Measurements from ENCODE around the gene SLC35G3.
"Not testable (repeated sequence)": the region's sequence is repeated elsewhere in the genome, so short reads cannot be mapped to it uniquely, and the experiment has no call there.

The SLC35G3 gene

DNA sequence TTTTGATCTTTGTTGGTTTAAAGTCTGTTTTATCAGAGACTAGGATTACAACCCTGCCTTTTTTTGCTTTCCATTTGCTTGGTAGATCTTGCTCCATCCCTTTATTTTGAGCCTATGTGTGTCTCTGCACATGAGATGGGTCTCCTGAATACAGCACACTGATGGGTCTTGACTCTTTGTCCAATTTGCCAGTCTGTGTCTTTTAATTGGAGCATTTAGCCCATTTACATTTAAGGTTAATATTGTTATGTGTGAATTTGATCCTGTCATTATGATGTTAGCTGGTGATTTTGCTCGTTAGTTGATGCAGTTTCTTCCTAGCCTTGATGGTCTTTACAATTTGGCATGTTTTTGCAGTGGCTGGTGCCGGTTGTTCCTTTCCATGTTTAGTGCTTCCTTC is 8.4 kb upstream of the SLC35G3 start:
- DNase-seq, result not testable (repeated sequence)

DNA sequence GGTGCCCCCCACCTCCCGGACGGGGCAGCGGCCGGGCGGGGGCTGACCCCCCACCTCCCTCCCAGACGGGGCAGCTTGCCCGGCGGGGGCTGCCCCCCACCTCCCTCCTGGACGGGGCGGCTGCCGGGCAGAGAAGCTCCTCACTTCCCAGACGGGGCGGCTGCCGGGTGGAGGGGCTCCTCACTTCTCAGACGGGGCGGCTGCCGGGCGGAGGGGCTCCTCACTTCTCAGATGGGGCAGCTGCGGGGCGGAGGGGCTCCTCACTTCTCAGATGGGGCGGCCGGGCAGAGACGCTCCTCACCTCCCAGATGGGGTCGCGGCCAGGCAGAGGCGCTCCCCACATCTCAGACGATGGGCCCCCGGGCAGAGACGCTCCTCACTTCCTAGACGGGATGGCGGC is 869 bp upstream of the SLC35G3 start:
- not testable (repeated sequence) for DNase-seq

DNA sequence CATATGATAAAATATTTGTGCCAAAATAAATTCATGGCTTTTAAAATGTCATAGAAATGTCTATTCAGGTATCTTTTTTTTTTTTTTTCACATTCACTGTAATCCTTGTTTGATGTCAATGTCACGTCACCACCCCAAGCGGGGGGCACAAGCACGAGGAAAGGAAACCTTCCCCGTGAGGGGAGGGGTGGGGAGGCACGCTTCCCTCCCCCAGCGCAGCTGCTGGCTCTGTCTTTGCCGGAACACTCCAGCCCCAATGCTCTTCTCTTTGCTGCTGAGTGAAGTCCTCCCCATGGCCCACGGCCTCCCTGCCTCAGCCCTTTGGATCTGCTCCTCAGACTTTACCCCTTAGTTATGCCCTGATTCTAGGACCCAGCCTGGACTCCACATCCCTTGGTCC is 1.5 kb downstream of the SLC35G3 start:
- DNase-seq, result no peak

DNA sequence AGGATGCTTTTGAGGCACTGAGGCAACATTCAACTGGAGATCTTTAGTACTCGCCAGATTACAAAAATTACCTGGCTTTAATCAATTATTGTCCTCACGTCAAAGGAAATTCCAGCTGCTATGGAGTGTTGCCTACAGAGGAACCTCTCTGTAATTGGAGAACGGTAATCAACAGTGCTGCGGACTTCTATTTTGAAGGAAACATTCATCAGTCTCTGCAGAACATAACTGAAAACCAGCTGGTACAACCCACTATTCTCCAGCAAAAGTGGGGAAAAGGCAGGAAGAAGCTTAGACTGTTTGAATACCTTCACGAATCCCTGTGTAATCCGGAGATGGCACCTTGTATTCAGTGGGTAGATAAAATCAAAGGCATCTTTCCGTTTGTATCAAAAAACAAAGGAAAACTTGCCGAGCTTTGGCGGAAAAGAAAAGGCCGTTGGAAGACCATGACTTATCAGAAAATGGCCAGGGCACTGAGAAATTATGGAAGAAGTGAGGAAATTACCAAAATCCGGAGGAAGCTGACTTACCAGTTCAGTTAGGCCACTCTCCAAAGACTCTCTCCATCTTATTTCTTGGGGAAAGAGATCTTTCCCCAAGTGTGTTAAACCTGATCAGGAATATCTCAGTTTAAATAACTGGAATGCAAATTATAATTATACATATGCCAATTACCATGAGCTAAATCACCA is 3.0 kb downstream of the SLC35G3 start:
- no peak for DNase-seq

DNA sequence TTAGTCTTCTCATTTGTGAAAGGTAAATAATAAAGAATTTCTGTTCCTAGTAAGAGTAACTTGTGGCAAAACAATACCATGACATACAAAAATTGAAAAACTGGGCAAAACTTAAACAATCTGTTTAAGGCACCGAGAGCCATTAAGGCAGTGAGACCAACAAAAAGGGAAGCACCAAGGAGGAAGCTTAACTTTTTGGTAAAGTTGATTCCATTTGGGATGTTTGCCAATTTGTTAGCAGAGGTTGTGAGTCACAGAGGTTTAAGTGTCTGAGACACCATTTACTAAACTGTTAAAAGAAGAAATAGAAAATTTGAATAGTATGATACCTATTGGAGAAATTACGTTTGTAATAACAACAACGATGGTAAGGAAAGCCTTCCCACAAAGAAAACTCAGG is 4.9 kb downstream of the SLC35G3 start:
- peak; percentile 84 to 92 for DNase-seq

DNA sequence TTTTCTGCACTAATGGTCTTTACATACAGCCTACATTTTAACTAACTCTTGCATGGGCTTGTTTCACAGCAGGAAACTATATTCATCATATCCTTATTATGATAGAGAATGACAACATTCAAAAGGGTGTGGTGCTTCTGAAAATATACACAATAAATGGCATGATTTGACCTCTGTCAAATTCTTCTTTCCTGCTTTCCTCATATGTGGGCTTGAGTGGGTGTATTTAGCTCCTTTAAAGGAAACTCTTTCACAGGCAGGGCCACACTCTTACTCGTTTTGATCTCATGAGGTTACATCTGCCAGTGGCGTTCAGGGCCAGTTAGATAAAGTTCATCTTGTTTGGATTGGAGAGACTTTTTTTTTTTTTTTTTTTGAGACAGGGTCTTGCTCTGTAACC is 6.1 kb downstream of the SLC35G3 start:
- peak; percentile 86 to 95 for DNase-seq

GRCh38 chr17:35187481-35187880 is 6.7 kb downstream of the SLC35G3 start:
- no peak for DNase-seq

- DNase-seq, result peak; percentile 77 to 90
Observed at GRCh38 chr17:35185849-35186248, 8.3 kb downstream of the SLC35G3 start.

DNA sequence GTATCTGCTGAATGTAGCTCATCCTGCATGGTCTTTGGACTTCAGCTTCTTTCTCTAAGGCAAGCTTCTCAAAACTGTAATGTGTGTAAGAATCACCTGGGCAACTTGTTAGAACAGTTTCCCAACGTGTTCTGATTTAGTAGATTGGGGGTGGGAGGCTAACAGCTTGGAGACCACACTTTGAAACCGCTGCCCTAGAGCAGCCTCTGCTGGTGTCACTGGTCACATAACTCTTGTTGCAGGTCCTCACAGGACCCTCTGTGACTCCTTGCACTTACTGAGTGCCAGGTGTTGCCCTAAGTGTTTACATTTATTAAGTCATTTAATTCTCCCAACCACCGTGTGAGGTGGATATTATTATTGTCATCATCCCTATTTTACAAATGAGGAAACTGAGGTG is 9.9 kb downstream of the SLC35G3 start:
- DNase-seq, result no peak

DNA sequence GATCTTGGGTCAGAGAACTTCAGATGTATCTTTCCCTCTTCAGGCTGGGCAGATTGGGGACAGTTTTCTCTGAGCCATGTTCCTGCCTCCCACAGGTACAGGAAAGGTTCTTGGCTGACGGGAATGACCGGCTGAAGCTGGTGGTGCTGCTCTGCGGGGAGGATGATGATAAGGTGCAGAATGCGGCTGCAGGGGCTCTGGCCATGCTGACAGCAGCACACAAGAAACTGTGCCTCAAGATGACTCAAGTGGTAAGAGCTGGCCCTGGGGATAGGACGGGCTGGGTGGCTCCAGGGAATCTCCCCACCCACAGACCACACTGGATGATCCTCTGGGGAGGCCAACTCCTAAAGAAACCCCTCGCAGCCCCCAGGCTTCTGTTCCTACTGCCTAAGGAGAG is 10.9 kb downstream of the SLC35G3 start:
- DNase-seq, result peak in 1 of 2 donors; percentile 18

DNA sequence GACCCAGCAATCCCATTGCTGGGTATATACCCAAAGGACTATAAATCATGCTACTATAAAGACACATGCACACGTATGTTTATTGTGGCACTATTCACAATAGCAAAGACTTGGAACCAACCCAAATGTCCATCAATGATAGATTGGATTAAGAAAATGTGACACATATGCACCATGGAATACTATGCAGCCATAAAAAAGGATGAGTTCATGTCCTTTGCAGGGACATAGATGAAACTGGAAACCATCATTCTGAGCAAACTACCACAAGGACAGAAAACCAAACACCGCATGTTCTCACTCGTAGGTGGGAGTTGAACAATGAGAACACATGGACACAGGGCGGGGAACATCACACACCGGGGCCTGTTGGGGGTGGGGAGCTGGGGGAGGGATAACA is 14.8 kb downstream of the SLC35G3 start:
- DNase-seq, result not testable (repeated sequence)

DNA sequence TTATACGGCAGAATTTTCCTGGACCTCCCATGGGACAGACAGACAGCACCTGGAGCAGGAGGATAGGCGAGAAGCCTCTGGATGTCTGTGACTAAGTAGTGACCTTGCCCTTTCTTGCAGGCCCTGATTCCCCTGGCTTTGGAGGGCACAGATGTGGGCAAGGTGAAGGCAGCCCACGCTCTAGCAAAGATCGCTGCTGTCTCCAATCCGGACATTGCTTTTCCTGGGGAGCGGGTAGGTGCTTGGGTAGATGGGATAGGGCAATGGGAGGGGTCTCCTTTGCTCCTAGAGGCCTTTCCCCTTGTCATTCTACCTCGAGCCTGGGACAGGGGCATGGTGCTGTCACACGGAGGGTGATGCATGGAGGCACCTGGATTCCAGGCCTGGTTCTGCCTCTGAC is 17.3 kb downstream of the SLC35G3 start:
- no peak for DNase-seq

DNA sequence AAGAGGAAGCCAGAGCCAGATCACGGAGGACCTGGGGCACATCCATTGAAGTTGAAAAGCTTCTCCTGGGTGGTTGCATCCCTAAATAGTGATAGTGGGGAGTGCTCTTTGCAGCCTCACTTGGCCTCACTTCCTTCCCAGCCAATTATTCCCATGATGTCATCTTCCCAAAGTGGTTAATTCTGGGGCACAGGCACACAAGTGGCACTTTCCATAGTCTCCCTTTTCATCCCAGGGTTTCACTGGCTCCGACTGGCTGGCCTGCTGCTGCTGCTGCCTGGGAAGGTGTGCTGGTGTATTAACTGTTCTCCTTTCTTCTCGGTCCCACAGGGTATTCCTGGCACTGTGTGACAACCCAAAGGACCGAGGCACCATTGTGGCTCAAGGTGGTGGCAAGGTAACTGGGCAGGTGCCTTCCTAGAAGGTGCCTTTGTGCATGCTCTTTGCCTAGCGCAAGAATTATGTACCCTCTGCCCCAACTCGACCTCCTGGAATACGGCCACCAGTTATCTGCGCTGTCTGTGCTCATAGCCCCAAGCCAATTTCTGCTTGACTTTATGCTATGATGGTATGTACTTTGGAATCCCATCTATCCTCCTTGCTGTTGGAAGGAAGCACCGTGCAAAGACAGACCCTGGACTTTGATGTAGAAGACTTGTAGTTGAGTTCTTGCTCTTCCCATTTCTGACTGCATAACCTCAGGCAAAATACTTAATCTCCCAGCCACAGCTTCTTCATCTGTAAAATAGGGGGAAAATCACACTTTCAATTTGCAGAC is 18.4 kb downstream of the SLC35G3 start:
- no peak for DNase-seq

GRCh38 chr17:35174835-35175334 is 19.3 kb downstream of the SLC35G3 start:
- DNase-seq, result no peak

GRCh38 chr17:35172321-35172720 is 21.9 kb downstream of the SLC35G3 start:
- not testable (repeated sequence) for DNase-seq

DNA sequence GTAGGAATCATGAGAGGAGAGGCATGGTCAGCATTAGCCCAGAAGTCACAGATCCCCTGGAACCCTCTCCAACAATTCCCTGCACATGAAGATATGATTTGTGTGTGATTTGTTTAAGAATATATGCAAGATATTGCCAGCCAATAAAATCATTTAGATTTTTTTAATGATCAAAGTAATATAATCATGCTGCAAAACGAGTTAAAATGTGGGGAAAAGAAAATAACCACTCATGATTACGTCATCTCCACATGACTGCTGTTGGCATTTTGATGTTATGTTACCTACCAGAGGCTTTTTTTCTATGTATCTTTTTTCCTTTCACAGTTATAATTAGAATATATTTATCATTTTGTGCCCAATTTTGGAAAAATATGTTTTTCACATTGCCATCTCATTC is 22.4 kb downstream of the SLC35G3 start:
- peak in 1 of 2 donors; percentile 27 for DNase-seq

DNA sequence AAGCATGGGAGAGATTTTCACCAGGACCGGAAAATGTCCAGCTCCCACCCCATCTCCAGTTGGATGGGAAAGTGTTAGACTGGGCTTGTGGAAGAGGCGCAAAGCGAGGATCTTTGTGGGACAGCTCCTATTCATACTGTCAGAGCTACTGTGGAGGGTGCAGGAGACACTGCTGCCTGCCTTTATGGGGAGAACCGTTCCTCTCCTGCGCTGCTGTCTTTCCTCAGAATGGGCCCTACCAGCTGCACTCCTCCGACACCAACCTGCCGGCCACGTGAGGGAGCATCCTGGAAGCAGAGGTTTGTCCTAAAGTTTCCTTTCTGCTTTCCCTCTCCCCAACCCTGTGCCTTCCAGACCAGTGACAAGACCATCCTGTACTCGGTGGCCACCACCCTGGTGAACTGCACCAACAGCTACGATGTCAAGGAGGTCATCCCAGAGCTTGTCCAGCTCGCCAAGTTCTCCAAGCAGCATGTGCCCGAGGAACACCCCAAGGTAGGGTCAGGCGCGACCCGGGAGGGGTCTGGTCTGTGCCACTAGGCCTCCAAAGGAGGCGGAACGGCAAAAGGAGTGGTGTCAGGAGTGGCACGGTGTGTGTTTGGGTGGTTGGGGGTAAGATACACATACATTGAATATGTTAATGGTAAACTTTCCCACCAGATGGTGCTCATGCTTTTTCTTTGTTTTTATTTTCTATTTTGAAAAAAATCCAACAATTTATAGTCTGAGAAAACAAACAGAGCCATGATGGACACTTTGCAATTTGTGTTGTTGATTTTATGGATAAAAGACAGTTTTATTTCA is 23.0 kb downstream of the SLC35G3 start:
- peak in 1 of 2 donors; percentile 54 for DNase-seq

DNA sequence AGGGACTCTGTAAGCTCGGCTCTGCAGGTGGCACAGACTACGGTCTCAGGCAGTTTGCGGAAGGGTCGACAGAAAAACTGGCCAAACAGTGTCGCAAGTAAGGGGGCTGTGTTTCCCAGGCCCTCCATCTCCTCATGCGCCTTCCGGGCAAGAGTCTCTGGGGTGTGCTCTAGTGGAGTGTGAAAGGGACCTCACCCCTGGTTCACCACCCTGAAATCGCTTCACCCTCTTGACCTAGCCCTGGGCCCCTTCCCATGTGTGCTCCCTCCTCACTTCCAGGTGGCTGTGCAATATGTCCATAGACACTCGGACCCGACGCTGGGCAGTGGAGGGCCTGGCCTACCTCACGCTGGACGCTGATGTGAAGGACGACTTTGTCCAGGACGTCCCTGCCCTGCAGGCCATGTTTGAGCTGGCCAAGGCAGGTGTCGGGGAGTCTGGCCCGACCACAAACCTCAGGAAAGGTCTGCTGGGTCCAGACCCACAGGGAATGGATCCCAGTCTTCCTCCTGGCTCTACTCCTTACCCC is 24.3 kb downstream of the SLC35G3 start:
- DNase-seq, result no peak

DNA sequence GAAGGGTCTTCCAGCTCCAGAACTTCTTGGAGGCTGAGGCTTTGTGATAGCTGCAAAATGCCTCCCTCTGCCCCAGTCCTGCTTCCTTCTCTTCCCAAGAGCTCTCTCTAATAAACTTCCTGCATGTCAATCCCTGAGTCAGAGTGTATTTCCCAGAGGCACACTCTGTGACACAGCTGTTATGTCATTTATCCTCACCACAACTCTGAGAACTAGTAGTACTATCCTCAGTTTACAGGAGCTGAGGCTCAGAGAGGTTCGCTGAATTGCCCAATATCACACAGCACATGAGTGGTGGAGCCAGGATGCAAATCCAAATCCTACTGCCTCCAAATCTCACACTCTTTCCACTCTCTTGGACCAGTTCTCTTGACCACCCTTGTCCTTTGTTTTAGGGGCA is 26.5 kb downstream of the SLC35G3 start:
- no peak for DNase-seq

DNA sequence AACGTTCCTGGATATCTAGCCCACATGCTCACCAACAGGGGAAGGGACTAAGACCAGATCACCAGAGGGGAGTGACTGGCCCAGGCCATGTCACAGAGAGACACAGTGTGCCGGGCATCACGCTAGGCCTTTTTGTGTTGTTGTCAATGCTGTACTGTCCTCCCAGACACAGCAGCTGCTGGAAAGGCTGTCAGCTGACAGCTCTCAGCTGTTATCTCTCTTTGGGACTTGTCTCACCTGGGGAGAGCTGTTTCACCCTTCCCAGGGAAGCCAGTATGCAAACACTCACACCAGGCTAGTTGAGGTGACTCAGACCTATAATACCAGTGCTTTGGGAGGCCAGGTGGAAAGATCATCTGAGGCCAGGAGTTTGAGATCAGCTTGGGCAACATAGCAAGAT is 27.1 kb downstream of the SLC35G3 start:
- DNase-seq, result no peak

DNA sequence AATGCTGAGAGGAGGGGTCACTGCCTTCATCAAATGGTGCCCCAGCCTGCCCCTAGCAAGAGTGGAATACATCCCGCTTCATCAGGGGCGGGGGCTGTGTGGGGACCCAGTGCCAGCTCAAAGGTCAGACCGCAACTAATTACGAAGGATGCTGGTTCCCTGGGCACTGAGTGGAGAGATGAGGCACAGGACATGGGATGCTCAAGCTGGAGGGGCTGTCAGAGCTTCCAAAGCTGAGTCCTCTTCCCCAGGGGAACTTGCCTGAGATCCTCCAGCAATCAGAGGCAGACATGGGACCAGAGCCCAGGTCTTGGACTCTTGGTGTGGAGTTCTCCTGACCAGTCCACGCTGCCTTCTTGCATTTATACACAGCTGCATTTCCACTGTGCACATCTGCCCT is 27.7 kb downstream of the SLC35G3 start:
- no peak for DNase-seq

DNA sequence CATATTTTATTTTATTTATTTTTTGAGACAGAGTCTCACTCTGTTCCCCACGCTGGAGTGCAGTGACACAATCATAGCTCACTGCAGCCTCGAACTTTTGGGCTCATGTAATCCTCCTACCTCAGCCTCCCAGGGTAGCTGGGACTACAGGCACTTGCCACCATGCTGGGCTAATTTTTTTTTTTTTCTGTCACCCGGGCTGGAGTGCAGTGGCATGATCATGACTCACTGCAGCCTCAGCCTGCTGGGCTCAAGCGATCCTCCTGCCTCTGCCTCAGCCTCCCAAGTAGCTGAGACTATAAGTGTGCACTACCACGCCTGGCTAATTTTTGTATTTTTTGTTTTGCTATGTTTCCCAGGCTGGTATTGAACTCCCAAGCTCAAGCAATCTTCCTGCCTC is 29.5 kb downstream of the SLC35G3 start:
- DNase-seq, result no peak

DNA sequence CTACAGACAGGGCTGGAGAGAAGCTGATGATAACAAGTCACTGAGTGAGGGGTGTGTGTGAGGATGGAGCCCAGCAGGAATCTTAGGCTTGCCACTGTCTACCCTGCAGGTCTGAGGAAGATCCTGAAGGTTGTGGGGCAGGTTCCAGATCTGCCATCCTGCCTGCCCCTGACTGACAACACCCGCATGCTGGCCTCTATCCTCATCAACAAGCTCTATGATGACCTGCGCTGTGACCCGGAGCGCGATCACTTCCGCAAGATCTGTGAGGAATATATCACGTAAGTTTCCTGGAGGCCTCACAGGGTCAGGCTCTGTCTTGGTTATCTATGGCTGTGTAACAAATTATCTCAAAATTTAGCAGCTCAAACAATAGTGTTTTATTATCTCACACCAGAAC is 30.3 kb downstream of the SLC35G3 start:
- DNase-seq, result no peak
